ENCODE measurements around the gene PHOSPHO2. TPM values are rescaled to one million over a fixed set of nuclear protein-coding genes. Genes with fewer than 3 reads are reported as not detected.
A peak's percentile ranks its signal among the peaks of the same experiment; 100 is the strongest.

The PHOSPHO2 gene, protein sequence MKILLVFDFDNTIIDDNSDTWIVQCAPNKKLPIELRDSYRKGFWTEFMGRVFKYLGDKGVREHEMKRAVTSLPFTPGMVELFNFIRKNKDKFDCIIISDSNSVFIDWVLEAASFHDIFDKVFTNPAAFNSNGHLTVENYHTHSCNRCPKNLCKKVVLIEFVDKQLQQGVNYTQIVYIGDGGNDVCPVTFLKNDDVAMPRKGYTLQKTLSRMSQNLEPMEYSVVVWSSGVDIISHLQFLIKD
- total RNA-seq (2022), result 5.0 and 5.5 TPM in 2 replicates
- Bru-seq, nascent RNA, result percentile 88 among the genes with signal in this experiment
- percentile 88 among the genes with signal in this experiment for BruChase-seq, experiment 1, labeled RNA remaining after a 2-hour chase
- BruChase-seq, experiment 2, labeled RNA remaining after a 6-hour chase, result percentile 76 among the genes with signal in this experiment
- long read RNA-seq, transcript PHOSPHO2-207 (4 exons, 1,253 nt), result major isoform, 6 of 14 reads
- long read RNA-seq, transcript PHOSPHO2-201 (4 exons, 1,125 nt), result minor isoform, 5 of 14 reads
- long read RNA-seq, partial matches to known transcripts, result 2 of 14 reads
- long read RNA-seq, other reads (novel, unspliced or antisense), result 1 of 14 reads

- ChIA-PET POLR2A (interaction anchor here (0.5 to 1.1 kb wide), 5 partner anchors 9 to 110 kb away, joined by 3 to 6 read pairs (median 3); partner anchors contain the start of gene PPIG), CTCF (no interaction called here)
- no peaks in the 10 kb centered on the region for H3K27me3 Mint-ChIP-seq (ENCODE audit: insufficient read depth, unreplicated experiment)
- peak; percentile 98 for DNase-seq
- peaks cover 9% of the 10 kb centered on the region for H3K36me3 Mint-ChIP-seq (ENCODE audit: insufficient read depth, unreplicated experiment)
- H3K4me1 Mint-ChIP-seq (ENCODE audit: low read depth, unreplicated experiment), result peaks cover 9% of the 10 kb centered on the region
- H3K27ac Mint-ChIP-seq (ENCODE audit: unreplicated experiment), result peak within 1 kb of the TSS; percentile 98
- peaks cover 10% of the 10 kb centered on the region for H3K9me3 Mint-ChIP-seq (ENCODE audit: unreplicated experiment)
- Histone ChIP-seq H3K4me1 (peaks cover 9% of the 10 kb centered on the region; the same call in 1 of the 2 replicates), H3K36me3 (ENCODE audit: control insufficient read depth, insufficient read depth, low read length) (no peaks in the 10 kb centered on the region), H3K27me3 (replicated peaks; ENCODE audit: control insufficient read depth, insufficient read depth, low read length) (no peaks in the 10 kb centered on the region), H3K4me3 (ENCODE audit: low read depth, low read length) (peak within 1 kb of the TSS; percentile 79), H3K9me3 (0 out of 2 replicates have a peak, but pooled peaks cover 4% of the 10 kb centered on the region)
- TF ChIP-seq, protein P1, sequence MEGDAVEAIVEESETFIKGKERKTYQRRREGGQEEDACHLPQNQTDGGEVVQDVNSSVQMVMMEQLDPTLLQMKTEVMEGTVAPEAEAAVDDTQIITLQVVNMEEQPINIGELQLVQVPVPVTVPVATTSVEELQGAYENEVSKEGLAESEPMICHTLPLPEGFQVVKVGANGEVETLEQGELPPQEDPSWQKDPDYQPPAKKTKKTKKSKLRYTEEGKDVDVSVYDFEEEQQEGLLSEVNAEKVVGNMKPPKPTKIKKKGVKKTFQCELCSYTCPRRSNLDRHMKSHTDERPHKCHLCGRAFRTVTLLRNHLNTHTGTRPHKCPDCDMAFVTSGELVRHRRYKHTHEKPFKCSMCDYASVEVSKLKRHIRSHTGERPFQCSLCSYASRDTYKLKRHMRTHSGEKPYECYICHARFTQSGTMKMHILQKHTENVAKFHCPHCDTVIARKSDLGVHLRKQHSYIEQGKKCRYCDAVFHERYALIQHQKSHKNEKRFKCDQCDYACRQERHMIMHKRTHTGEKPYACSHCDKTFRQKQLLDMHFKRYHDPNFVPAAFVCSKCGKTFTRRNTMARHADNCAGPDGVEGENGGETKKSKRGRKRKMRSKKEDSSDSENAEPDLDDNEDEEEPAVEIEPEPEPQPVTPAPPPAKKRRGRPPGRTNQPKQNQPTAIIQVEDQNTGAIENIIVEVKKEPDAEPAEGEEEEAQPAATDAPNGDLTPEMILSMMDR (IDR thresholded peaks at IDR 0.05; ENCODE audit: insufficient read depth in 1 of 2, low read depth in 1 of 2, low read length in 1 of 2, severe bottlenecking in 1 of 2, unreplicated experiment in 1 of 2), result no peak
- TSS peak; percentile 58 for BruUV-seq (replicated peaks)
- intact Hi-C loops (cut with micrococcal nuclease; ENCODE audit: unreplicated experiment), result loop anchor here (1.0 to 2.0 kb wide), 2 partner anchors 21 to 38 kb away; partner anchors contain the start of gene KLHL23
- H3K4me3 Mint-ChIP-seq (ENCODE audit: unreplicated experiment), result peak within 1 kb of the TSS; percentile 87
Measured at GRCh38 chr2:169694113-169694893, at the start of gene PHOSPHO2, which contains the start of gene CFAP210. Gene PHOSPHO2 (plus strand): TSS chr2:169694469. CDS start chr2:169700972, 6,503 bp downstream. Gene CFAP210 (minus strand): TSS chr2:169694405. CDS start chr2:169694327, 78 bp downstream.

DNA sequence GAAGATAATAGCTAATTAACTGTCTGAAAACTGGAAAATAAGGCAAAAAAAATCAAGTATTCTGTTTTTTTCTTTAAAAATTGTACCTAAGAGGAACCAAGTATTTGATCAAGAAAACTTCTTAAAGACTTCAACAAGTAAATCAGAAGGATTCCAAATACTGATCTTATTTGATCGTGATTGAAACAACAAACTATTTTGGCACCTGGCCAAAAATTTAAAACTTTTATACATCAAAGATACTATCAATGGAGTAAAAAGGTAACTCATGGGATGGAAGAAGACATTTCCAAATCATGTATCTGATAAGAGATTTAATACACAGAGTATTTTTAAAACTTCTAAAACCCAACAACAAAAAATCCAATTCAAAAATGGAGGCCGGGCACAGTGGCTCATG is 46.8 kb upstream of the PHOSPHO2 start:
- no peaks in the 10 kb centered on the region for H3K36me3 Mint-ChIP-seq (ENCODE audit: insufficient read depth, unreplicated experiment)
- POLR2A ChIA-PET, result no interaction called here
- no TSS peak for BruUV-seq (replicated peaks)
- Histone ChIP-seq H3K4me3 (ENCODE audit: low read depth, low read length) (no peak overlapping the region), H3K36me3 (ENCODE audit: control insufficient read depth, insufficient read depth, low read length) (no peaks in the 10 kb centered on the region), H3K27me3 (replicated peaks; ENCODE audit: control insufficient read depth, insufficient read depth, low read length) (no peaks in the 10 kb centered on the region), H3K4me1 (no peaks in the 10 kb centered on the region), H3K9me3 (no peaks in the 10 kb centered on the region)
- DNase-seq, result no peak
- H3K4me3 Mint-ChIP-seq (ENCODE audit: unreplicated experiment), result no peak overlapping the region
- no peaks in the 10 kb centered on the region for H3K27me3 Mint-ChIP-seq (ENCODE audit: insufficient read depth, unreplicated experiment)
- TF ChIP-seq, protein P1 (IDR thresholded peaks at IDR 0.05; ENCODE audit: insufficient read depth in 1 of 2, low read depth in 1 of 2, low read length in 1 of 2, severe bottlenecking in 1 of 2, unreplicated experiment in 1 of 2), result no peak
- no peaks in the 10 kb centered on the region for H3K9me3 Mint-ChIP-seq (ENCODE audit: unreplicated experiment)
- intact Hi-C loops (cut with micrococcal nuclease; ENCODE audit: unreplicated experiment), result no loop called here
- H3K4me1 Mint-ChIP-seq (ENCODE audit: low read depth, unreplicated experiment), result no peaks in the 10 kb centered on the region
- H3K27ac Mint-ChIP-seq (ENCODE audit: unreplicated experiment), result no peak overlapping the region
- CTCF ChIA-PET, result no interaction called here

GRCh38 chr2:169649278-169649677 is 45.0 kb upstream of the PHOSPHO2 start:
- Histone ChIP-seq H3K9me3 (no peaks in the 10 kb centered on the region), H3K36me3 (ENCODE audit: control insufficient read depth, insufficient read depth, low read length) (no peaks in the 10 kb centered on the region), H3K4me1 (no peaks in the 10 kb centered on the region), H3K4me3 (ENCODE audit: low read depth, low read length) (no peak overlapping the region), H3K27me3 (replicated peaks; ENCODE audit: control insufficient read depth, insufficient read depth, low read length) (no peaks in the 10 kb centered on the region)
- no TSS peak for BruUV-seq (replicated peaks)
- H3K27me3 Mint-ChIP-seq (ENCODE audit: insufficient read depth, unreplicated experiment), result no peaks in the 10 kb centered on the region
- H3K4me1 Mint-ChIP-seq (ENCODE audit: low read depth, unreplicated experiment), result peaks cover 10% of the 10 kb centered on the region
- CTCF ChIA-PET, result no interaction called here
- no peaks in the 10 kb centered on the region for H3K36me3 Mint-ChIP-seq (ENCODE audit: insufficient read depth, unreplicated experiment)
- no peak overlapping the region for H3K27ac Mint-ChIP-seq (ENCODE audit: unreplicated experiment)
- H3K4me3 Mint-ChIP-seq (ENCODE audit: unreplicated experiment), result no peak overlapping the region
- H3K9me3 Mint-ChIP-seq (ENCODE audit: unreplicated experiment), result no peaks in the 10 kb centered on the region
- intact Hi-C loops (cut with micrococcal nuclease; ENCODE audit: unreplicated experiment), result no loop called here
- no peak for DNase-seq
- TF ChIP-seq, protein P1 (IDR thresholded peaks at IDR 0.05; ENCODE audit: insufficient read depth in 1 of 2, low read depth in 1 of 2, low read length in 1 of 2, severe bottlenecking in 1 of 2, unreplicated experiment in 1 of 2), result no peak
- POLR2A ChIA-PET, result no interaction called here

Data from Caco-2 (cell line).